ENCODE results near the gene SLC2A8. TPM values are rescaled to one million over a fixed set of nuclear protein-coding genes. Genes with fewer than 3 reads are reported as not detected.

Gene SLC2A8
- total and polyA plus RNA-seq, 9 donors = 6.2 to 21.2 (median 17.8) TPM

GRCh38 chr9:127446713-127447415 lies 49.9 kb downstream of the SLC2A8 start:
- no peaks in the 10 kb centered on the region for H3K9me3 ChIP-seq
- no peak for DNase-seq
- WGBS, 3 donors = 67 to 73% (median 73%) methylated on average over 7 of the region's 7 CpGs
- no peak overlapping the region for H3K27ac ChIP-seq
- H3K27me3 ChIP-seq = no peaks in the 10 kb centered on the region
- intact Hi-C loops (cut with DNase I) = loop anchor here in 1 of 4 donors (10.0 kb wide), 1 partner anchor 52 kb away; the partner anchor contains the start of gene SLC2A8
- no peaks in the 10 kb centered on the region for H3K36me3 ChIP-seq
- H3K4me3 ChIP-seq = no peak overlapping the region
- TF ChIP-seq CTCF (IDR thresholded peaks at IDR 0.05) (no peak), EP300 (IDR thresholded peaks at IDR 0.05) (no peak), POLR2A (IDR thresholded peaks at IDR 0.05) (no peak)
- peaks cover 7% of the 10 kb centered on the region for H3K4me1 ChIP-seq (ENCODE audit: insufficient read depth)

- TF ChIP-seq EP300 (IDR thresholded peaks at IDR 0.05) (no peak), POLR2A (IDR thresholded peaks at IDR 0.05) (no peak), CTCF (IDR thresholded peaks at IDR 0.05) (no peak)
- no peak overlapping the region for H3K27ac ChIP-seq
Observed at GRCh38 chr9:127447416-127448111, 50.6 kb downstream of the SLC2A8 start.

GRCh38 chr9:127448112-127448805 lies 51.3 kb downstream of the SLC2A8 start:
- Histone ChIP-seq H3K27ac (no peak overlapping the region), H3K27me3 (no peaks in the 10 kb centered on the region), H3K9me3 (no peaks in the 10 kb centered on the region), H3K36me3 (no peaks in the 10 kb centered on the region), H3K4me3 (no peak overlapping the region), H3K4me1 (ENCODE audit: insufficient read depth) (peaks cover 12% of the 10 kb centered on the region)
- WGBS, 3 donors = 75 to 83% (median 80%) methylated on average over 8 of the region's 8 CpGs
- intact Hi-C loops (cut with DNase I) = loop anchor here in 1 of 4 donors (10.0 kb wide), 1 partner anchor 53 kb away; the partner anchor contains the start of gene SLC2A8
- DNase-seq = no peak
- TF ChIP-seq EP300 (IDR thresholded peaks at IDR 0.05) = no peak
- TF ChIP-seq POLR2A (IDR thresholded peaks at IDR 0.05) = no peak
- no peak for TF ChIP-seq CTCF (IDR thresholded peaks at IDR 0.05)

More at GRCh38 chr9:127447416-127448111, 50.6 kb downstream of the SLC2A8 start:
- intact Hi-C loops (cut with DNase I) = loop anchor here in 1 of 4 donors (10.0 kb wide), 1 partner anchor 53 kb away; the partner anchor contains the start of gene SLC2A8
- Histone ChIP-seq H3K4me3 (no peak overlapping the region), H3K9me3 (no peaks in the 10 kb centered on the region), H3K27me3 (no peaks in the 10 kb centered on the region), H3K4me1 (ENCODE audit: insufficient read depth) (peaks cover 12% of the 10 kb centered on the region), H3K36me3 (no peaks in the 10 kb centered on the region)
- 73 to 76% (median 76%) methylated on average over 7 of the region's 7 CpGs for WGBS, 3 donors
- no peak for DNase-seq

GRCh38 chr9:127449332-127449966 lies 52.5 kb downstream of the SLC2A8 start:
- Histone ChIP-seq H3K27ac (peak overlapping the region; percentile 55 to 85), H3K27me3 (no peaks in the 10 kb centered on the region), H3K4me1 (ENCODE audit: insufficient read depth) (peaks cover 12% of the 10 kb centered on the region), H3K9me3 (no peaks in the 10 kb centered on the region), H3K36me3 (no peaks in the 10 kb centered on the region), H3K4me3 (peak overlapping the region; percentile 8)
- no peak for DNase-seq
- WGBS, 3 donors = 24 to 33% (median 31%) methylated on average over 5 of the region's 5 CpGs
- intact Hi-C loops (cut with DNase I) = loop anchor here in 1 of 4 donors (10.0 kb wide), 1 partner anchor 55 kb away; the partner anchor contains the start of gene SLC2A8
- no peak for TF ChIP-seq EP300 (IDR thresholded peaks at IDR 0.05)
- no peak for TF ChIP-seq POLR2A (IDR thresholded peaks at IDR 0.05)
- no peak for TF ChIP-seq CTCF (IDR thresholded peaks at IDR 0.05)

Measured in ovary (tissue), 9 donors.